IgD-negative memory B cell (primary cell): Measurements from ENCODE around the gene PDE6D. TPM values are rescaled to one million over a fixed set of nuclear protein-coding genes. Genes with fewer than 3 reads are reported as not detected.

Experiments
- polyA plus RNA-seq: library from polyadenylated mRNA; unstranded; fragments of 300-500 nt; fragmentation: Illumina TruSeq; gene quantifications from one replicate; pipeline ENCODE4 v1.2.3, GENCODE V29; 2021

PDE6D gene
- polyA plus RNA-seq, 1 donor from 2014 or later = 68.2 TPM

Other genes with a start within 250 kb of the PDE6D start
- not detected for gene TEX44, start 188.4 kb downstream of the PDE6D start, polyA plus RNA-seq
- 2,664 TPM for gene PTMA, start 72.8 kb downstream of the PDE6D start, polyA plus RNA-seq
- 40.7 TPM for gene COPS7B, start 5.2 kb upstream of the PDE6D start, polyA plus RNA-seq
- gene NPPC, start 145.1 kb upstream of the PDE6D start, polyA plus RNA-seq = not detected
- gene DIS3L2, start 180.4 kb upstream of the PDE6D start, polyA plus RNA-seq = 21.7 TPM